H1 (cell line): ENCODE data around the gene PCNA. TPM values are rescaled to one million over a fixed set of nuclear protein-coding genes. Genes with fewer than 3 reads are reported as not detected.
A peak's percentile ranks its signal among the peaks of the same experiment; 100 is the strongest.

ENCODE experiments used
- CTCF ChIA-PET: fragments of 300-600 bp; sonication (Branson Sonifier 250); formaldehyde crosslinking; loops from one replicate; lab custom pipeline; 2021; ENCODE audit not compliant: partially characterized antibody; lab: Charles Lee
- POLR2A ChIA-PET: fragments of 300-600 bp; sonication (Branson Sonifier 250); formaldehyde crosslinking; loops from one replicate; lab custom pipeline; 2021; ENCODE audit warnings: inconsistent platforms; ENCODE audit not compliant: partially characterized antibody; lab: Charles Lee
- DNase-seq, 2 experiments: peaks; one replicate each; pipeline versions ENCODE4 v3.0.0 to v3.0.0-alpha.2; 2010 to 2022; ENCODE audit warnings: low spot score in 2 of 2, low read depth in 1 of 2, mixed read lengths in 1 of 2
- FAIRE-seq: peaks from 2 replicates; lab custom pipeline; 2011; peaks lifted over from hg19 to GRCh38; lab: Jason Lieb, UNC
- H2AFZ ChIP-seq: 2 replicates; pipeline ENCODE4 v1.8.1; 2012; ENCODE audit warnings: low read length, inconsistent platforms
- H2AK5ac ChIP-seq: 2 replicates; pipeline ENCODE4 v1.6.1; 2013; ENCODE audit warnings: low read depth, low read length
- H2BK120ac ChIP-seq: replicated peaks from 2 replicates; pipeline ENCODE3; 2013; ENCODE audit warnings: low read depth, low read length, inconsistent platforms
- H2BK12ac ChIP-seq: 2 replicates; pipeline ENCODE4 v1.6.1; 2013; ENCODE audit warnings: low read depth, low read length
- H2BK15ac ChIP-seq: 2 replicates; pipeline ENCODE4 v1.6.1; 2013; ENCODE audit warnings: low read length
- H2BK20ac ChIP-seq: 2 replicates; pipeline ENCODE4 v1.6.1; 2013; ENCODE audit warnings: low read length
- H2BK5ac ChIP-seq: 2 replicates; pipeline ENCODE4 v1.6.1; 2013; ENCODE audit warnings: low read depth, low read length
- H3K14ac ChIP-seq: 2 replicates; pipeline ENCODE4 v1.6.1; 2013; ENCODE audit warnings: inconsistent platforms; ENCODE audit not compliant: insufficient read length
- H3K18ac ChIP-seq: 2 replicates; pipeline ENCODE4 v1.6.1; 2013; ENCODE audit warnings: low read length; ENCODE audit errors: extremely low read depth
- H3K23ac ChIP-seq: 2 replicates; pipeline ENCODE4 v1.6.1; 2013; ENCODE audit warnings: inconsistent platforms; ENCODE audit not compliant: insufficient read length
- H3K23me2 ChIP-seq: 2 replicates; pipeline ENCODE4 v1.6.1; 2013; ENCODE audit warnings: low read depth, low read length
- H3K27ac ChIP-seq: 2 replicates; pipeline ENCODE4 v1.6.1; 2011; ENCODE audit warnings: low read depth, low read length, inconsistent platforms
- H3K27me3 ChIP-seq, 4 experiments: replicated peaks in 1 of 4; 1 replicate in 1 of 4; 2 replicates in 3 of 4; pipeline versions ENCODE4 v1.6.1 to v1.8.1; 2011 to 2013; ENCODE audit warnings: low read length in 3 of 4, mild to moderate bottlenecking in 3 of 4, inconsistent platforms in 2 of 4, mixed read lengths in 2 of 4, moderate library complexity in 1 of 4; ENCODE audit not compliant: control insufficient read depth in 3 of 4, insufficient read depth in 3 of 4; ENCODE audit errors: extremely low read depth in 1 of 4
- H3K36me3 ChIP-seq, 4 experiments: 2 replicates each; pipeline versions ENCODE4 v1.6.1 to v1.8.1; 2011 to 2013; ENCODE audit warnings: mild to moderate bottlenecking in 4 of 4, low read length in 3 of 4, moderate library complexity in 2 of 4, control low read depth in 1 of 4, inconsistent platforms in 1 of 4; ENCODE audit not compliant: insufficient read depth in 4 of 4, control insufficient read depth in 2 of 4
- H3K4ac ChIP-seq: replicated peaks from 2 replicates; pipeline ENCODE3; 2013; ENCODE audit warnings: low read length, low read depth, mixed read lengths, inconsistent platforms; ENCODE audit not compliant: insufficient read length
- H3K4me1 ChIP-seq, 4 experiments: replicated peaks in 1 of 4; 1 replicate in 1 of 4; 2 replicates in 3 of 4; pipeline versions ENCODE4 v1.6.1 to v1.8.1; 2011 to 2013; ENCODE audit warnings: low read length in 3 of 4, inconsistent platforms in 2 of 4, mixed read lengths in 1 of 4; ENCODE audit not compliant: insufficient read depth in 4 of 4, control insufficient read depth in 3 of 4
- H3K4me2 ChIP-seq, 2 experiments: 2 replicates each; pipeline versions ENCODE4 v1.6.1 to v1.8.1; 2011 to 2013; ENCODE audit warnings: low read depth in 2 of 2, low read length in 2 of 2, control low read depth in 1 of 2, inconsistent platforms in 1 of 2, mild to moderate bottlenecking in 1 of 2; ENCODE audit not compliant: insufficient read depth in 1 of 2
- H3K4me3 ChIP-seq, 4 experiments: fragments of 200-600, 300-600 bp in 1 of 4; sonication (generic), shearing (Covaris generic), sonication (Bioruptor Twin) in 1 of 4; 2 replicates each; pipeline versions ENCODE4 v1.5.1 to v1.8.1; 2011 to 2016; ENCODE audit warnings: low read length in 4 of 4, low read depth in 3 of 4, control low read depth in 2 of 4, inconsistent platforms in 2 of 4, mild to moderate bottlenecking in 2 of 4, mixed read lengths in 1 of 4, moderate library complexity in 1 of 4; ENCODE audit not compliant: insufficient read depth in 2 of 4; ENCODE audit errors: extremely low read depth in 1 of 4
- H3K56ac ChIP-seq: replicated peaks from 2 replicates; pipeline ENCODE3; 2013; ENCODE audit warnings: low read depth, mild to moderate bottlenecking, mixed read lengths, low read length, inconsistent platforms; ENCODE audit not compliant: insufficient read length
- H3K79me1 ChIP-seq: 2 replicates; pipeline ENCODE4 v1.6.1; 2013; ENCODE audit warnings: low read depth, low read length, control low read depth
- H3K79me2 ChIP-seq, 2 experiments: 2 replicates each; pipeline versions ENCODE4 v1.6.1 to v1.8.1; 2012 to 2013; ENCODE audit warnings: low read length in 2 of 2, mild to moderate bottlenecking in 2 of 2, inconsistent platforms in 1 of 2; ENCODE audit not compliant: insufficient read depth in 2 of 2, control insufficient read depth in 1 of 2
- H3K9ac ChIP-seq, 4 experiments: replicated peaks in 1 of 4; 1 replicate in 1 of 4; 2 replicates in 3 of 4; pipeline versions ENCODE4 v1.6.1 to v1.8.1; 2011 to 2013; ENCODE audit warnings: low read depth in 3 of 4, low read length in 3 of 4, control low read depth in 2 of 4, mild to moderate bottlenecking in 2 of 4, moderate library complexity in 2 of 4, inconsistent platforms in 1 of 4; ENCODE audit errors: extremely low read depth in 1 of 4
- H3K9me3 ChIP-seq, 2 experiments: 2 replicates each; pipeline versions ENCODE4 v1.6.1 to v1.8.1; 2012 to 2013; ENCODE audit warnings: mild to moderate bottlenecking in 2 of 2, moderate library complexity in 2 of 2, control low read depth in 1 of 2, inconsistent platforms in 1 of 2, low read depth in 1 of 2, low read length in 1 of 2, mixed read lengths in 1 of 2; ENCODE audit not compliant: insufficient read depth in 2 of 2
- H4K20me1 ChIP-seq, 2 experiments: replicated peaks in 1 of 2; 2 replicates each; pipeline versions ENCODE3 to v1.8.1; 2011 to 2013; ENCODE audit warnings: inconsistent platforms in 2 of 2, low read length in 2 of 2, mild to moderate bottlenecking in 1 of 2; ENCODE audit not compliant: insufficient read depth in 2 of 2, control insufficient read depth in 1 of 2
- H4K5ac ChIP-seq: 2 replicates; pipeline ENCODE4 v1.6.1; 2013; ENCODE audit warnings: low read length, low read depth, mixed read lengths, inconsistent platforms; ENCODE audit not compliant: insufficient read length
- H4K8ac ChIP-seq: 2 replicates; pipeline ENCODE4 v1.8.0; 2013; ENCODE audit warnings: mild to moderate bottlenecking, moderate library complexity, low read length, inconsistent platforms; ENCODE audit not compliant: insufficient read depth; ENCODE audit errors: extremely low read depth
- H4K91ac ChIP-seq: replicated peaks from 2 replicates; pipeline ENCODE3; 2013; ENCODE audit warnings: low read length, mixed read lengths, inconsistent platforms; ENCODE audit not compliant: insufficient read length
- CEBPB ChIP-seq: IDR thresholded peaks from 2 replicates; pipeline ENCODE4 v1.6.1; 2012; ENCODE audit warnings: low read depth, low read length
- CTBP2 ChIP-seq: IDR thresholded peaks from 2 replicates; pipeline ENCODE4 v1.7.0; 2011; ENCODE audit warnings: borderline replicate concordance, mild to moderate bottlenecking, moderate library complexity, mixed read lengths, low read length; ENCODE audit not compliant: insufficient read depth, insufficient read length
- HDAC6 ChIP-seq: IDR thresholded peaks from one replicate; pipeline ENCODE4 v1.7.1; 2012; ENCODE audit warnings: low read depth, mild to moderate bottlenecking, inconsistent platforms, low read length, moderate library complexity
- MAFK ChIP-seq: IDR thresholded peaks from 2 replicates; pipeline ENCODE4 v1.6.1; 2012; ENCODE audit warnings: low read depth, mild to moderate bottlenecking, improper control_type of control experiment, low read length
- SIX5 ChIP-seq: IDR thresholded peaks from 2 replicates; pipeline ENCODE4 v1.6.1; 2011; ENCODE audit warnings: mild to moderate bottlenecking, low read depth, low read length
- USF2 ChIP-seq: IDR thresholded peaks from 2 replicates; pipeline ENCODE4 v1.6.1; 2011; ENCODE audit warnings: low read length, improper control_type of control experiment
- WGBS, 2 experiments: shearing (Covaris generic) in 1 of 2; methylation state at CpG; one replicate each; pipeline versions ENCODE4 v1.1.6 to v1.1.7; 2013 to 2015; ENCODE audit warnings: low lambda C conversion rate in 2 of 2, mixed read lengths in 2 of 2, inconsistent platforms in 1 of 2, low coverage in 1 of 2, missing lambda C conversion rate in 1 of 2; ENCODE audit not compliant: insufficient replicate concordance in 2 of 2, insufficient coverage in 1 of 2, insufficient read length in 1 of 2; ENCODE audit errors: extremely low coverage in 1 of 2, missing lambda C conversion rate in 1 of 2; 5-methylcytosine and 5-hydroxymethylcytosine counted together
- polyA plus RNA-seq, 7 experiments: library from polyadenylated mRNA; depleted of rRNA in 3 of 7; stranded (reverse) in 5 of 7; unstranded in 2 of 7; fragments of >200 nt in 5 of 7; fragments of 200-250 nt in 2 of 7; gene quantifications; 1 replicate in 5 of 7; 2 replicates in 1 of 7; 4 replicates in 1 of 7; pipeline versions ENCODE4 v1.2.1 to v1.2.3, GENCODE V29; 2011 to 2013; ENCODE audit warnings: missing spikeins in 2 of 7, mixed read lengths in 2 of 7
- total RNA-seq: library from RNA; stranded (reverse); fragmentation: NEBNext Ultra II Directional; extraction: Animal tissue kit (Norgen Biotek cat#: 25700); gene quantifications from 2 replicates; pipeline ENCODE4 v1.2.1, GENCODE V29; 2021

PCNA gene
- total and polyA plus RNA-seq, 2 of the 8 experiments (the other 6 are each of a cell fraction or from before 2014, with no cell fraction given), result 290 to 737 TPM

GRCh38 chr20:5074232-5074674 is 45.5 kb downstream of the PCNA start:
- Histone ChIP-seq H3K4ac (no peak overlapping the region), H3K36me3 (no peaks in the 10 kb centered on the region), H3K56ac (no peak overlapping the region), H3K23me2 (no peaks in the 10 kb centered on the region), H3K4me2 (no peak overlapping the region), H4K5ac (no peak overlapping the region), H3K14ac (no peak overlapping the region), H3K27ac (no peak overlapping the region), H2BK5ac (no peak overlapping the region), H4K20me1 (no peaks in the 10 kb centered on the region), H4K8ac (no peak overlapping the region), H2BK12ac (no peak overlapping the region), H2AK5ac (no peak overlapping the region), H2BK15ac (no peak overlapping the region), H3K9ac (no peak overlapping the region), H4K91ac (no peak overlapping the region), H3K4me3 (no peak overlapping the region), H3K79me1 (no peaks in the 10 kb centered on the region), H2BK120ac (no peak overlapping the region), H3K23ac (no peak overlapping the region), H3K4me1 (peaks cover 0 to 4% (median 2%) of the 10 kb centered on the region in 4 experiments; a peak in 4 of 7 replicates), H3K18ac (no peak overlapping the region), H3K79me2 (no peaks in the 10 kb centered on the region), H2AFZ (0 out of 2 replicates have a peak overlapping the region, but pooled peaks have one; percentile 23), H3K9me3 (no peaks in the 10 kb centered on the region), H2BK20ac (no peak overlapping the region), H3K27me3 (no peaks in the 10 kb centered on the region)
- whole genome bisulfite sequencing, 2 experiments, result 93% methylated on average over 3 of the region's 3 CpGs; no CpG with 5 or more reads in 1 of the 2 experiments
- TF ChIP-seq USF2, result no peak
- TF ChIP-seq HDAC6, result no peak
- no peak for TF ChIP-seq CTBP2
- no peak for TF ChIP-seq CEBPB
- no peak for TF ChIP-seq SIX5
- TF ChIP-seq MAFK, result no peak
- DNase-seq (no peak), FAIRE-seq (no peak)
- POLR2A ChIA-PET, result interaction anchor here (1.7 kb wide), 1 partner anchor 45 kb away, joined by 5 read pairs; the partner anchor contains the start of gene PCNA
- CTCF ChIA-PET, result interaction anchor here (0.7 to 3.7 kb wide), 5 partner anchors 8 to 243 kb away, joined by 3 to 11 read pairs (median 6); partner anchors contain the start of gene PROKR2
